Esophagus squamous epithelium (tissue), 5 donors: ENCODE data around the gene ZNF620. TPM values are rescaled to one million over a fixed set of nuclear protein-coding genes. Genes with fewer than 3 reads are reported as not detected.
"Not testable (repeated sequence)": the region's sequence is repeated elsewhere in the genome, so short reads cannot be mapped to it uniquely, and the experiment has no call there.

ENCODE experiments used
- DNase-seq: peaks from one replicate; lab custom pipeline; 2025; lab: John Stamatoyannopoulos, UW
- H3K27ac ChIP-seq, 4 donors: fragments of 200-600 bp; sonication (generic); one replicate each; pipeline ENCODE4 v1.5.1; 2016 to 2019; ENCODE audit warnings: mild to moderate bottlenecking in 1 of 4
- H3K27me3 ChIP-seq, 4 donors: fragments of 200-600 bp; sonication (generic); 1 replicate in 3 of 4; 2 replicates in 1 of 4; pipeline versions ENCODE4 v1.5.1 to v1.6.0; 2017 to 2021; ENCODE audit warnings: antibody characterized with exemption in 1 of 4
- H3K36me3 ChIP-seq, 3 donors: fragments of 200-600 bp; sonication (generic); one replicate each; pipeline ENCODE4 v1.5.1; 2016 to 2019
- H3K4me1 ChIP-seq, 3 donors: fragments of 200-600 bp; sonication (generic); one replicate each; pipeline ENCODE4 v1.5.1; 2017 to 2019
- H3K4me3 ChIP-seq, 4 donors: fragments of 200-600 bp; sonication (generic); 1 replicate in 3 of 4; 2 replicates in 1 of 4; pipeline ENCODE4 v1.5.1; 2016 to 2019; ENCODE audit warnings: mild to moderate bottlenecking in 2 of 4, moderate library complexity in 1 of 4
- H3K9me3 ChIP-seq, 3 donors: fragments of 200-600 bp; sonication (generic); one replicate each; pipeline ENCODE4 v1.5.1; 2016 to 2019
- POLR2A ChIP-seq, 4 donors: fragments of 450-650 bp; IDR thresholded peaks; one replicate each; pipeline ENCODE4 v1.6.1; 2017; ENCODE audit warnings: antibody characterized with exemption in 4 of 4, mild to moderate bottlenecking in 4 of 4, moderate library complexity in 3 of 4
- WGBS, 2 donors: methylation state at CpG; one replicate each; pipeline ENCODE4 v1.1.5; 2018; 5-methylcytosine and 5-hydroxymethylcytosine counted together
- intact Hi-C: fragments of 100-400 bp; cut with DNase I; formaldehyde crosslinking; loops from one replicate; pipeline ENCODE4 v1.15.0; 2022
- total RNA-seq, 4 donors: library from RNA; depleted of rRNA; stranded (reverse); fragments of >200 nt; gene quantifications; one replicate each; pipeline ENCODE4 v1.1.0, GENCODE V29; 2016
- TF ChIP-seq, protein P1 (sequence below), 6 experiments: fragments of 450-650 bp in 4 of 6; fragments of 200-600 bp in 2 of 6; sonication (generic) in 2 of 6; IDR thresholded peaks; one replicate each; pipeline ENCODE4 v1.5.1; 2016 to 2019; ENCODE audit warnings: antibody characterized with exemption in 6 of 6, mild to moderate bottlenecking in 4 of 6, moderate library complexity in 4 of 6
- donor health status: DM: yes; HTN: yes; CAD: no.

The ZNF620 gene
- total RNA-seq, 4 donors from 2014 or later: 0.26 to 1.3 (median 0.56) TPM; not detected in 1

DNA sequence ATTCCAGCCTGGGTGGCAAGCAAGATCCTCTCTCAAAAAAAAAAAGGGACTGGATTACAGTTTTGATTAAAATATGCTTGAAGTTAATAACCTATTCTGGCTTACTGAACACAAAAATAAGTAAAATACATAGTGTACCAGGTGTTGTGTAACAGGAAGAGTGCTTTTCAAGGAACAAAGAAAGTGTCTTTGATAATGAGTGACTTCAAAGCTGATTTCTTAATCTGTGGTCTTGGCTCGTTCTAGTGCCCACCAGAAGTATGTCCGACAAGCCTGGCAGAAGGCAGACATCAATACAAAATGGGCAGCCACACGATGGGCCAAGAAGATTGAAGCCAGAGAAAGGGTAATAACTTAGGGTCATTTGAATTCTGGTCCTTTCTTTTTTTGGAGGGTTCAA, 44.7 kb upstream of the ZNF620 start:
- 59 to 76% methylated on average over 3 of the region's 3 CpGs for WGBS, 2 donors
- intact Hi-C loops: no loop called here
- Histone ChIP-seq H3K27me3 (no peaks in the 10 kb centered on the region), H3K36me3 (peaks cover 17 to 82% (median 43%) of the 10 kb centered on the region in 3 donors), H3K4me3 (no peak overlapping the region), H3K27ac (peak overlapping the region in 2 of 4 donors; percentile 6 to 35), H3K9me3 (no peaks in the 10 kb centered on the region), H3K4me1 (peaks cover 12 to 42% (median 26%) of the 10 kb centered on the region in 3 donors)
- TF ChIP-seq POLR2A (IDR thresholded peaks at IDR 0.05): no peak
- TF ChIP-seq, protein P1, sequence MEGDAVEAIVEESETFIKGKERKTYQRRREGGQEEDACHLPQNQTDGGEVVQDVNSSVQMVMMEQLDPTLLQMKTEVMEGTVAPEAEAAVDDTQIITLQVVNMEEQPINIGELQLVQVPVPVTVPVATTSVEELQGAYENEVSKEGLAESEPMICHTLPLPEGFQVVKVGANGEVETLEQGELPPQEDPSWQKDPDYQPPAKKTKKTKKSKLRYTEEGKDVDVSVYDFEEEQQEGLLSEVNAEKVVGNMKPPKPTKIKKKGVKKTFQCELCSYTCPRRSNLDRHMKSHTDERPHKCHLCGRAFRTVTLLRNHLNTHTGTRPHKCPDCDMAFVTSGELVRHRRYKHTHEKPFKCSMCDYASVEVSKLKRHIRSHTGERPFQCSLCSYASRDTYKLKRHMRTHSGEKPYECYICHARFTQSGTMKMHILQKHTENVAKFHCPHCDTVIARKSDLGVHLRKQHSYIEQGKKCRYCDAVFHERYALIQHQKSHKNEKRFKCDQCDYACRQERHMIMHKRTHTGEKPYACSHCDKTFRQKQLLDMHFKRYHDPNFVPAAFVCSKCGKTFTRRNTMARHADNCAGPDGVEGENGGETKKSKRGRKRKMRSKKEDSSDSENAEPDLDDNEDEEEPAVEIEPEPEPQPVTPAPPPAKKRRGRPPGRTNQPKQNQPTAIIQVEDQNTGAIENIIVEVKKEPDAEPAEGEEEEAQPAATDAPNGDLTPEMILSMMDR (IDR thresholded peaks at IDR 0.05): no peak
- DNase-seq: no peak

DNA sequence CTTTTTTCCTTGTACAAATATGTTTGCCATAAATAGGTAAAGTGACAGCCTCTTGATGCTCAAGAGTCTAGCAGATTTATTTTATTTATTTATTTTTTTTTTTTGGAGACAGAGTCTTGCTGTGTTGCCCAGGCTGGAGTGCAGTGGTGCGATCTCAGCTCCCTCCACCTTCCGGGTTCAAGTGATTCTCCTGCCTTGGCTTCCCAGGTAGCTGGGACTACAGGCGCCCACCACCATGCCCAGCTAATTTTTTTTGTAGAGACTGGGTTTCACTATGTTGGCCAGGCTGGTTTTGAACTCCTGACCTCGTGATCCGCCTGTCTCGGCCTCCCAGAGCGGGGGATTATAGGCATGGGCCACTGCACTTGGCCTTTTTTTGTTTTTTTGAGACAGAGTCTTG, 43.0 kb upstream of the ZNF620 start:
- H3K27ac ChIP-seq, H3K9me3 ChIP-seq, H3K27me3 ChIP-seq, intact Hi-C loops, H3K4me3 ChIP-seq, DNase-seq: not testable (repeated sequence)
- Histone ChIP-seq H3K36me3 (peaks cover 17 to 87% (median 43%) of the 10 kb centered on the region in 3 donors), H3K4me1 (peaks cover 12 to 34% (median 22%) of the 10 kb centered on the region in 3 donors)
- WGBS, 2 donors: 95 to 98% methylated on average over 4 to 7 of the region's 7 CpGs

DNA sequence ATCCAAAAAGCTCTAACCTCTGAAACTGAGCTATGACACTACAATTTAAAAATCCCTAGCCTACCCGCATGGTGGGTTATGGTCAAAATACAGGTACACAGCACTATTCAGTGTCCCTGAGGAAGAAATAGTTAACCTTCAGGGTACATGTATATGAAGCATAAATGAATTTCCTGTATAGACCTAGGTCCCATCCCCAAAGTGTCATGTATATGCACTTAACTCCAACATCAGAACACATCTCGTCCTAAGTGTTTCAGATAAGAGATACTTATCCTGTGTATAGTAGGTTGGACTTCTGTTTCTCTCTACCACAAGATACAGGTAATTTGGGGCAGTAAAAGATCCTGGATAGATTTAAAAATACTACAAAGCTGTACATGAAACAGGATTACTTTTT, 42.3 kb upstream of the ZNF620 start:
- no peak for DNase-seq
- TF ChIP-seq POLR2A (IDR thresholded peaks at IDR 0.05): no peak
- TF ChIP-seq, protein P1 (IDR thresholded peaks at IDR 0.05): no peak
- Histone ChIP-seq H3K4me3 (no peak overlapping the region), H3K4me1 (peaks cover 9 to 26% (median 16%) of the 10 kb centered on the region in 3 donors), H3K36me3 (peaks cover 12 to 80% (median 42%) of the 10 kb centered on the region in 3 donors), H3K9me3 (no peaks in the 10 kb centered on the region), H3K27me3 (no peaks in the 10 kb centered on the region), H3K27ac (no peak overlapping the region)
- 95 to 100% methylated on average over 2 of the region's 2 CpGs for WGBS, 2 donors
- intact Hi-C loops: no loop called here

DNA sequence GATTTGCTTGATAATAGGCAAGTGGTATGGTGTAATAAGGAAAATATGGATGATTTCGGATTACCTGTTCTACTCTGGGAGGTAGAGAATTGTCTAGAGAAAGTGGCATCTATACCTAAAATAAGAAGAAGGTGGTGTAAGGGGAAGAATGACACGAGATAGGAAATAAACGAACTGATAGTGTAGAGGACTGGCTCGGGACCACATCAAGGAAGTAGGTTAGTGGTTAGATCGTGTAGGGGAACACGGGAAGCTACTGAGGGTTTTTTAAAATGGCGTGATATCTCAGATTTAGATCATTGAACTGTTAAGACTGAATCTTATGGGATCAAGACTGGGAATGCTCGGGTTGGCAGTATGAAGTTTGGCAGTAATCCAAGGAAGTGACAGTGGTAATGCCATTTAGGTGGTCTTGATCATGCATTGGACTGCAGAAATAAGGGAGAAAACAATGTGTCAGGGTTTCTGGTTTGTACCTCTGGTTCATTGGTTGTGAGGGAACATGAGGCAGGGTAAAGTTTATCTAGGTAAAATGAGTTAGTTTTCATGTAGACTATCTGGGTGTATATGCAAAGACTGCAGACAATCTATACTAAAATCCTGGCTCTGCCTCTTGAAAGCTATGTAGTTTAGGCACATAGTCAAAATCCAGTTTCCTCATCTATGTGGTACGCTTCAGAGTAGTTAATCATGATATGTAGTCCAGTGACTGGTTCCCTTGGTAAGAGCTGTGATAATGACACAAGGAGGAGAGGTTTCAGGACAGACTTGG, 41.3 kb upstream of the ZNF620 start:
- Histone ChIP-seq H3K27ac (no peak overlapping the region), H3K27me3 (no peaks in the 10 kb centered on the region), H3K4me3 (no peak overlapping the region), H3K4me1 (peaks cover 5 to 17% (median 9%) of the 10 kb centered on the region in 3 donors), H3K9me3 (no peaks in the 10 kb centered on the region), H3K36me3 (peaks cover 5 to 71% (median 34%) of the 10 kb centered on the region in 3 donors)
- no peak for DNase-seq
- TF ChIP-seq, protein P1 (IDR thresholded peaks at IDR 0.05): no peak
- TF ChIP-seq POLR2A (IDR thresholded peaks at IDR 0.05): no peak
- intact Hi-C loops: no loop called here
- WGBS, 2 donors: 63 to 75% methylated on average over 8 of the region's 9 CpGs

DNA sequence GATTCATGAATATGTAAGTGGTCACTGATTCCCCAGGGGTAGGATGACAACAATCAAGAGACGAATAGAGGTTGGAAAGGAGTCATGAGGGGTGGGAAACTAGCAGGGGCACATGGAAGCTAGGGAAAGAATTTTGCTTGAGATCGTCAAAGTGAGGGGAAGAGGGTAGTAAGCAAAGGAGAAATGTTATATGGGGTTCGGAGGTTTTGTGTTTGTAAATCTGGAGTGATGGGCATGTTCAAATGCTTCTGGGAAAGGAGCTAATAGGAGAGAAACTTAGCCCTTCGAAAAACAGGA, 40.8 kb upstream of the ZNF620 start:
- no peak overlapping the region for H3K27ac ChIP-seq
- H3K9me3 ChIP-seq: no peaks in the 10 kb centered on the region
- peaks cover 2 to 11% (median 6%) of the 10 kb centered on the region in 3 donors for H3K4me1 ChIP-seq
- TF ChIP-seq, protein P1 (IDR thresholded peaks at IDR 0.05): no peak
- TF ChIP-seq POLR2A (IDR thresholded peaks at IDR 0.05): no peak
- H3K27me3 ChIP-seq: no peaks in the 10 kb centered on the region
- WGBS, 2 donors: 75 to 76% methylated on average over 4 of the region's 4 CpGs
- intact Hi-C loops: no loop called here
- no peak for DNase-seq
- peaks cover 5 to 65% (median 34%) of the 10 kb centered on the region in 3 donors for H3K36me3 ChIP-seq
- no peak overlapping the region for H3K4me3 ChIP-seq
